HepG2 (cell line): ENCODE results near the gene C1orf141. TPM values are rescaled to one million over a fixed set of nuclear protein-coding genes. Genes with fewer than 3 reads are reported as not detected.

ENCODE experiments used
- CBX2 ChIP-seq, 2 experiments: fragments of 200-600 bp in 1 of 2; sonication (generic); formaldehyde crosslinking in 1 of 2; IDR thresholded peaks; 2 replicates each; pipeline versions ENCODE4 v1.7.0 to v1.8.1; 2018 to 2022; ENCODE audit warnings: low read depth in 2 of 2, low read length in 1 of 2, mild to moderate bottlenecking in 1 of 2, missing genetic modification reagents in 1 of 2
- ELF1 ChIP-seq: sonication (generic); formaldehyde crosslinking; IDR thresholded peaks from 2 replicates; pipeline ENCODE4 v1.4.0; 2020; ENCODE audit warnings: missing genetic modification reagents
- ELK4 ChIP-seq: sonication (generic); formaldehyde crosslinking; IDR thresholded peaks from 2 replicates; pipeline ENCODE4 v1.9.0; 2021; ENCODE audit warnings: missing genetic modification reagents, borderline replicate concordance
- GATAD2A ChIP-seq: IDR thresholded peaks from 2 replicates; pipeline ENCODE4 v1.6.1; 2016
- GMEB2 ChIP-seq: IDR thresholded peaks from 2 replicates; pipeline ENCODE4 v1.6.1; 2016; ENCODE audit warnings: missing biosample characterization, missing genetic modification reagents, low read depth
- HOXD1 ChIP-seq: sonication (generic); formaldehyde crosslinking; IDR thresholded peaks from 2 replicates; pipeline ENCODE4 v1.5.0; 2020; ENCODE audit warnings: missing genetic modification reagents
- NFYB ChIP-seq: sonication (generic); formaldehyde crosslinking; IDR thresholded peaks from 2 replicates; pipeline ENCODE4 v1.4.0; 2020; ENCODE audit warnings: missing genetic modification reagents
- POLR2AphosphoS2 ChIP-seq: IDR thresholded peaks from 2 replicates; pipeline ENCODE4 v1.6.1; 2011; ENCODE audit warnings: low read depth, low read length, improper control_type of control experiment
- PRDM10 ChIP-seq: sonication (generic); formaldehyde crosslinking; IDR thresholded peaks from 2 replicates; pipeline ENCODE4 v1.4.0; 2020; ENCODE audit warnings: low read depth, missing genetic modification reagents
- REL ChIP-seq: sonication (generic); formaldehyde crosslinking; conservative IDR thresholded peaks from 2 replicates; pipeline ENCODE4 v1.8.0; 2022; ENCODE audit warnings: mild to moderate bottlenecking, missing genetic modification reagents, moderate library complexity
- THAP7 ChIP-seq: sonication (generic); formaldehyde crosslinking; IDR thresholded peaks from 2 replicates; pipeline ENCODE4 v1.8.1; 2023; ENCODE audit warnings: mild to moderate bottlenecking, missing genetic modification reagents
- UBTF ChIP-seq: sonication (generic); formaldehyde crosslinking; IDR thresholded peaks from 2 replicates; pipeline ENCODE4 v1.4.0; 2020; ENCODE audit warnings: mild to moderate bottlenecking, missing genetic modification reagents
- ZFP41 ChIP-seq: sonication (generic); formaldehyde crosslinking; IDR thresholded peaks from 2 replicates; pipeline ENCODE4 v1.4.0; 2020; ENCODE audit warnings: mild to moderate bottlenecking, missing genetic modification reagents, borderline replicate concordance
- ZNF282 ChIP-seq: fragments of 450-650 bp; IDR thresholded peaks from 2 replicates; pipeline ENCODE4 v1.6.1; 2018; ENCODE audit not compliant: partially characterized antibody
- ZNF317 ChIP-seq: sonication (generic); formaldehyde crosslinking; IDR thresholded peaks from 2 replicates; pipeline ENCODE4 v1.5.0; 2020; ENCODE audit warnings: mild to moderate bottlenecking, missing genetic modification reagents
- ZNF484 ChIP-seq: sonication (generic); formaldehyde crosslinking; IDR thresholded peaks from 2 replicates; pipeline ENCODE4 v1.5.1; 2020; ENCODE audit warnings: mild to moderate bottlenecking, low read depth, missing genetic modification reagents, borderline replicate concordance
- ZNF605 ChIP-seq: sonication (generic); formaldehyde crosslinking; IDR thresholded peaks from 2 replicates; pipeline ENCODE4 v1.8.0; 2022; ENCODE audit warnings: mild to moderate bottlenecking, missing genetic modification reagents
- ZNF747 ChIP-seq: sonication (generic); formaldehyde crosslinking; IDR thresholded peaks from 2 replicates; pipeline ENCODE4 v1.8.1; 2023; ENCODE audit warnings: missing genetic modification reagents, mild to moderate bottlenecking, borderline replicate concordance
- polyA plus RNA-seq, 8 experiments: library from polyadenylated mRNA; depleted of rRNA in 3 of 8; stranded (reverse) in 7 of 8; unstranded in 1 of 8; fragments of >200 nt; fragmentation: Illumina TruSeq in 4 of 8; extraction: Trizol in 4 of 8; gene quantifications; 2 replicates each; pipeline versions ENCODE4 v1.2.1 to v1.2.3, GENCODE V29; 2011 to 2016; ENCODE audit warnings: low read depth in 4 of 8, missing spikeins in 1 of 8, mixed read lengths in 1 of 8; ENCODE audit not compliant: insufficient read depth in 1 of 8
- total RNA-seq, 5 experiments: library from RNA; depleted of rRNA; stranded (reverse); fragments of >200 nt; fragmentation: Illumina TruSeq; extraction: Trizol; gene quantifications; 2 replicates each; pipeline ENCODE4 v1.2.3, GENCODE V29; 2016; ENCODE audit warnings: low read depth in 1 of 5

Gene C1orf141
- total and polyA plus RNA-seq, 2 of the 13 experiments (the other 11 are each of a cell fraction or from before 2014, with no cell fraction given): not detected

- TF ChIP-seq UBTF (no peak), ZNF317 (no peak), GATAD2A (no peak), ZNF282 (no peak), PRDM10 (CRISPR knock-in tag) (no peak), THAP7 (CRISPR knock-in tag) (no peak), REL (CRISPR knock-in tag) (0 out of 2 replicates have a peak, but pooled peaks have one; percentile 5), ZNF484 (no peak), ZNF605 (CRISPR knock-in tag) (no peak), ZNF747 (no peak), GMEB2 (no peak), ZFP41 (CRISPR knock-in tag) (no peak), CBX2 (IDR thresholded peaks at IDR 0.05; ENCODE audit: low read depth, low read length) (no peak), CBX2 (CRISPR knock-in tag; IDR thresholded peaks at IDR 0.05; ENCODE audit: low read depth) (0 out of 2 replicates have a peak, but pooled peaks have one; percentile 15), NFYB (CRISPR knock-in tag) (no peak), ELK4 (CRISPR knock-in tag) (no peak), ELF1 (no peak), POLR2AphosphoS2 (no peak), HOXD1 (CRISPR knock-in tag) (no peak)
Measured at GRCh38 chr1:67052741-67053534, 81.8 kb downstream of the C1orf141 start (continued).
